GM23338 (cell line): Measurements from ENCODE around the gene F11R. TPM values are rescaled to one million over a fixed set of nuclear protein-coding genes. Genes with fewer than 3 reads are reported as not detected.

Experiments used
- ATAC-seq: fragments of 200-7000 bp; cut with Tn5 transposase; 3 replicates; pipeline ENCODE4 v1.9.1; 2020
- DNase-seq: peaks from one replicate; pipeline ENCODE4 v3.0.0-alpha.2; 2015; ENCODE audit warnings: low spot score
- H2AFZ ChIP-seq: fragments of 200-600 bp; sonication (generic); 2 replicates; pipeline ENCODE4 v1.8.0; 2016; ENCODE audit warnings: antibody characterized with exemption, mild to moderate bottlenecking, moderate library complexity
- H3F3A ChIP-seq: fragments of 200-600 bp; sonication (generic); replicated peaks from 2 replicates; pipeline ENCODE4 v1.8.0; 2017; ENCODE audit warnings: antibody characterized with exemption, mixed run types, low read depth
- H3K27ac ChIP-seq: fragments of 200-600 bp; sonication (generic); 2 replicates; pipeline ENCODE4 v1.6.1; 2016; ENCODE audit warnings: low read depth
- H3K27me3 ChIP-seq: fragments of 200-600 bp; sonication (generic); 2 replicates; pipeline ENCODE4 v1.8.0; 2016; ENCODE audit warnings: mild to moderate bottlenecking, mixed run types, moderate library complexity; ENCODE audit not compliant: insufficient read depth
- H3K36me3 ChIP-seq: fragments of 200-600 bp; sonication (generic); 2 replicates; pipeline ENCODE4 v1.8.0; 2016; ENCODE audit warnings: mild to moderate bottlenecking; ENCODE audit not compliant: insufficient read depth
- H3K4me1 ChIP-seq: fragments of 200-600 bp; sonication (generic); 2 replicates; pipeline ENCODE4 v1.8.0; 2016; ENCODE audit warnings: mild to moderate bottlenecking, moderate library complexity; ENCODE audit not compliant: insufficient read depth
- H3K4me2 ChIP-seq: fragments of 200-600 bp; sonication (generic); 2 replicates; pipeline ENCODE4 v1.7.1; 2017; ENCODE audit warnings: mixed run types
- H3K4me3 ChIP-seq: fragments of 200-600 bp; sonication (generic); 2 replicates; pipeline ENCODE4 v1.6.1; 2016; ENCODE audit warnings: mixed run types
- H3K79me2 ChIP-seq: fragments of 200-600 bp; sonication (generic); replicated peaks from 2 replicates; pipeline ENCODE4 v1.8.0; 2017; ENCODE audit warnings: mild to moderate bottlenecking; ENCODE audit not compliant: insufficient read depth
- H3K9me2 ChIP-seq: fragments of 200-600 bp; sonication (generic); 2 replicates; pipeline ENCODE4 v1.8.0; 2017; ENCODE audit not compliant: insufficient read depth
- H4K20me1 ChIP-seq: fragments of 200-600 bp; sonication (generic); replicated peaks from 2 replicates; pipeline ENCODE4 v1.8.0; 2017; ENCODE audit warnings: mild to moderate bottlenecking; ENCODE audit not compliant: insufficient read depth
- H3K27ac Mint-ChIP-seq: 2 replicates; pipeline ENCODE4 v1.8.0; 2020; ENCODE audit warnings: inconsistent platforms, mild to moderate bottlenecking, moderate library complexity, mixed read lengths
- H3K27me3 Mint-ChIP-seq: 3 replicates; pipeline ENCODE4 v1.8.0; 2022; ENCODE audit warnings: low read depth, mild to moderate bottlenecking, moderate library complexity, mixed read lengths, inconsistent platforms; ENCODE audit not compliant: insufficient read depth, poor library complexity
- H3K36me3 Mint-ChIP-seq: 3 replicates; pipeline ENCODE4 v1.8.0; 2021; ENCODE audit warnings: low read depth, mild to moderate bottlenecking, inconsistent platforms, moderate library complexity, mixed read lengths
- H3K4me1 Mint-ChIP-seq: 3 replicates; pipeline ENCODE4 v1.8.0; 2020; ENCODE audit warnings: mild to moderate bottlenecking, inconsistent platforms, mixed read lengths
- H3K4me3 Mint-ChIP-seq: 3 replicates; pipeline ENCODE4 v1.8.0; 2021; ENCODE audit warnings: moderate library complexity, mild to moderate bottlenecking, inconsistent platforms, mixed read lengths
- H3K9me3 Mint-ChIP-seq: 3 replicates; pipeline ENCODE4 v1.8.0; 2020; ENCODE audit warnings: moderate library complexity, mild to moderate bottlenecking, inconsistent platforms, mixed read lengths
- EZH2phosphoT487 ChIP-seq: fragments of 200-600 bp; sonication (generic); IDR thresholded peaks from one replicate; pipeline ENCODE4 v1.8.1; 2018; ENCODE audit warnings: antibody characterized with exemption; ENCODE audit not compliant: unreplicated experiment
- POLR2AphosphoS5 ChIP-seq: IDR thresholded peaks from 2 replicates; pipeline ENCODE4 v1.6.1; 2016; ENCODE audit warnings: antibody characterized with exemption, low read depth
- ZNF331 ChIP-seq: fragments of 250-450 bp; sonication (Bioruptor Pico); IDR thresholded peaks from 2 replicates; pipeline ENCODE4 v1.5.0; 2020; ENCODE audit warnings: low read depth, mild to moderate bottlenecking, moderate library complexity
- polyA plus RNA-seq: library from polyadenylated mRNA; unstranded; fragments of >200 nt; fragmentation: Nextera tagmentation; extraction: Ambion mirVana; gene quantifications from 2 replicates; pipeline ENCODE4 v1.2.1, GENCODE V29; 2016
- total RNA-seq: library from RNA; depleted of rRNA; stranded (reverse); fragments of >200 nt; shearing (Covaris generic); gene quantifications from 2 replicates; pipeline ENCODE4 v1.2.3, GENCODE V29; 2014
- TF ChIP-seq, protein P1 (sequence below), 2 experiments: fragments of 200-600 bp in 1 of 2; sonication (generic) in 1 of 2; conservative IDR thresholded peaks; 2 replicates each; pipeline versions ENCODE4 v1.5.1 to v1.6.1; 2016 to 2017; ENCODE audit warnings: antibody characterized with exemption in 2 of 2, low read depth in 2 of 2, mild to moderate bottlenecking in 2 of 2, moderate library complexity in 1 of 2
- TF ChIP-seq, protein P2 (sequence below): IDR thresholded peaks from one replicate; pipeline ENCODE4 v1.6.1; 2018; ENCODE audit warnings: antibody characterized with exemption; ENCODE audit not compliant: unreplicated experiment

Gene F11R
- total and polyA plus RNA-seq, 2 experiments from 2014 or later = 51.0 to 169 TPM

DNA sequence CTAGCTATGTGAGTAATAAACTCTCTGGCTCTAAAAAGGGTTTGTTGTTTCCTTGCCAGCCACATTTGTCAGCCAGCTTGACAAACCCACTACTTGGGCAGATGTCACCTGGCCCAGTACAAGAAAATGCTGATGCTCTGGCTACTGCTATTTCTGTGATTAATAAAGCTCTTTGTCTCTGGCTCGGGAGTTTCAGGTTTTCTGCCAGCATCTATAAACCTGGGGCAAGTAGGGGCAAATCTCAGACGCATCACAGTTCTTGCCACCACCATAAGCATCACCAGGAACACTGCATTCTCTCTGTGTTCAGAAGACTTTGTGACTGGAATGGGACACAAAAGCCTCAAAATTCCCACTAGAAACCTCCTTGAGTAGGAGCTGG, 68.8 kb downstream of the F11R start:
- Histone ChIP-seq H3K9me2 (no peaks in the 10 kb centered on the region), H4K20me1 (no peaks in the 10 kb centered on the region), H2AFZ (no peak overlapping the region), H3K79me2 (no peaks in the 10 kb centered on the region), H3F3A (no peaks in the 10 kb centered on the region), H3K4me3 (no peak overlapping the region), H3K27me3 (no peaks in the 10 kb centered on the region), H3K27ac (no peak overlapping the region), H3K36me3 (no peaks in the 10 kb centered on the region), H3K4me2 (no peak overlapping the region), H3K4me1 (peaks cover 7% of the 10 kb centered on the region)
- Mint-ChIP-seq H3K4me3 (no peak overlapping the region), H3K27ac (no peak overlapping the region), H3K36me3 (no peaks in the 10 kb centered on the region; the same call in 2 of the 3 replicates), H3K9me3 (no peaks in the 10 kb centered on the region), H3K4me1 (peaks cover 47% of the 10 kb centered on the region), H3K27me3 (peaks cover 3% of the 10 kb centered on the region)
- no peak for ATAC-seq
- TF ChIP-seq, protein P1, sequence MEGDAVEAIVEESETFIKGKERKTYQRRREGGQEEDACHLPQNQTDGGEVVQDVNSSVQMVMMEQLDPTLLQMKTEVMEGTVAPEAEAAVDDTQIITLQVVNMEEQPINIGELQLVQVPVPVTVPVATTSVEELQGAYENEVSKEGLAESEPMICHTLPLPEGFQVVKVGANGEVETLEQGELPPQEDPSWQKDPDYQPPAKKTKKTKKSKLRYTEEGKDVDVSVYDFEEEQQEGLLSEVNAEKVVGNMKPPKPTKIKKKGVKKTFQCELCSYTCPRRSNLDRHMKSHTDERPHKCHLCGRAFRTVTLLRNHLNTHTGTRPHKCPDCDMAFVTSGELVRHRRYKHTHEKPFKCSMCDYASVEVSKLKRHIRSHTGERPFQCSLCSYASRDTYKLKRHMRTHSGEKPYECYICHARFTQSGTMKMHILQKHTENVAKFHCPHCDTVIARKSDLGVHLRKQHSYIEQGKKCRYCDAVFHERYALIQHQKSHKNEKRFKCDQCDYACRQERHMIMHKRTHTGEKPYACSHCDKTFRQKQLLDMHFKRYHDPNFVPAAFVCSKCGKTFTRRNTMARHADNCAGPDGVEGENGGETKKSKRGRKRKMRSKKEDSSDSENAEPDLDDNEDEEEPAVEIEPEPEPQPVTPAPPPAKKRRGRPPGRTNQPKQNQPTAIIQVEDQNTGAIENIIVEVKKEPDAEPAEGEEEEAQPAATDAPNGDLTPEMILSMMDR (conservative IDR thresholded peaks at IDR 0.05; ENCODE audit: low read depth in 2 of 2) = no peak
- TF ChIP-seq POLR2AphosphoS5 (no peak), ZNF331 (CRISPR knock-in tag) (no peak)
- no peak for DNase-seq

DNA sequence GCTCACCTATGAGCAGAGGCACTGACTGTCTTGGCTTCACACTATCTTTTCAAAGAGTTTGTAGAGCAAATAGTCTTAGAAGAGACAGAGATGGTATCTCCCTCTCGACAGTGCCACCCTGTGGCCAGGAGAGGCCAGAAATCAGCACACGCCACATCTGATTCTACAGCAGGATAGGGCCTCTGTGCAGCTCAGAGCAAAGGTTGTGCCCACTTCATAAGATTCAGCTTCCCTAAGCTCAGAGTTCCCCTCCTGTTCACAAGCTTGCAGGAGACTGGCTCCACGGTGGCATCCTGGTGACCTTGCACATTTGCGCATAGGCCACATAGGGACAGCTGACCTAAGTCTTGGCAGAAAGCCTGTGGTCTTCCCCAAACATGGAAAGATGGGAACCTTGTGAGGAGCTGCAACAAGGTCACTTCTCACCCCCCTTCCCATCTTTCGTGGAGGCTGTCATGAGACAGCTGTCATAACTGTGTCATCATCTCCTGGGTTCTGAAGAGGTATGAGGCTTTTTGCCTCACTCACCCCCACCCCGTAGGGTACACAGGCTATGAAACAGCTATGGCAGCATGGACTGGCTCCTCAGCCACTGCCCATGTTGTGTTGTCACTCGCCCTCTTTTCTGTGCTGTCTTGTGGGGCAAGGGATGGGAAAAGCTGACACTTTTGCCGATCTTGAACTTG, 69.4 kb downstream of the F11R start:
- Histone ChIP-seq H2AFZ (no peak overlapping the region), H3K27me3 (no peaks in the 10 kb centered on the region), H3K9me2 (no peaks in the 10 kb centered on the region), H4K20me1 (no peaks in the 10 kb centered on the region), H3F3A (no peaks in the 10 kb centered on the region), H3K4me2 (no peak overlapping the region), H3K36me3 (no peaks in the 10 kb centered on the region), H3K4me3 (no peak overlapping the region), H3K27ac (no peak overlapping the region), H3K79me2 (no peaks in the 10 kb centered on the region), H3K4me1 (peaks cover 7% of the 10 kb centered on the region)
- ATAC-seq = peak; percentile 73
- H3K4me3 Mint-ChIP-seq = no peak overlapping the region
- peaks cover 3% of the 10 kb centered on the region for H3K27me3 Mint-ChIP-seq
- peaks cover 52% of the 10 kb centered on the region for H3K4me1 Mint-ChIP-seq
- no peaks in the 10 kb centered on the region for H3K9me3 Mint-ChIP-seq
- TF ChIP-seq, protein P1 (conservative IDR thresholded peaks at IDR 0.05; ENCODE audit: low read depth in 2 of 2) = peak; percentile 90 to 93
- no peak for TF ChIP-seq EZH2phosphoT487
- no peak for TF ChIP-seq ZNF331 (CRISPR knock-in tag)
- TF ChIP-seq, protein P2, sequence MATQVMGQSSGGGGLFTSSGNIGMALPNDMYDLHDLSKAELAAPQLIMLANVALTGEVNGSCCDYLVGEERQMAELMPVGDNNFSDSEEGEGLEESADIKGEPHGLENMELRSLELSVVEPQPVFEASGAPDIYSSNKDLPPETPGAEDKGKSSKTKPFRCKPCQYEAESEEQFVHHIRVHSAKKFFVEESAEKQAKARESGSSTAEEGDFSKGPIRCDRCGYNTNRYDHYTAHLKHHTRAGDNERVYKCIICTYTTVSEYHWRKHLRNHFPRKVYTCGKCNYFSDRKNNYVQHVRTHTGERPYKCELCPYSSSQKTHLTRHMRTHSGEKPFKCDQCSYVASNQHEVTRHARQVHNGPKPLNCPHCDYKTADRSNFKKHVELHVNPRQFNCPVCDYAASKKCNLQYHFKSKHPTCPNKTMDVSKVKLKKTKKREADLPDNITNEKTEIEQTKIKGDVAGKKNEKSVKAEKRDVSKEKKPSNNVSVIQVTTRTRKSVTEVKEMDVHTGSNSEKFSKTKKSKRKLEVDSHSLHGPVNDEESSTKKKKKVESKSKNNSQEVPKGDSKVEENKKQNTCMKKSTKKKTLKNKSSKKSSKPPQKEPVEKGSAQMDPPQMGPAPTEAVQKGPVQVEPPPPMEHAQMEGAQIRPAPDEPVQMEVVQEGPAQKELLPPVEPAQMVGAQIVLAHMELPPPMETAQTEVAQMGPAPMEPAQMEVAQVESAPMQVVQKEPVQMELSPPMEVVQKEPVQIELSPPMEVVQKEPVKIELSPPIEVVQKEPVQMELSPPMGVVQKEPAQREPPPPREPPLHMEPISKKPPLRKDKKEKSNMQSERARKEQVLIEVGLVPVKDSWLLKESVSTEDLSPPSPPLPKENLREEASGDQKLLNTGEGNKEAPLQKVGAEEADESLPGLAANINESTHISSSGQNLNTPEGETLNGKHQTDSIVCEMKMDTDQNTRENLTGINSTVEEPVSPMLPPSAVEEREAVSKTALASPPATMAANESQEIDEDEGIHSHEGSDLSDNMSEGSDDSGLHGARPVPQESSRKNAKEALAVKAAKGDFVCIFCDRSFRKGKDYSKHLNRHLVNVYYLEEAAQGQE = no peak
- no peak overlapping the region for H3K27ac Mint-ChIP-seq
- peak; percentile 85 for DNase-seq
- no peaks in the 10 kb centered on the region; the same call in 2 of the 3 replicates for H3K36me3 Mint-ChIP-seq
